Measurements from ENCODE around the gene TCAIM. TPM values are rescaled to one million over a fixed set of nuclear protein-coding genes. Genes with fewer than 3 reads are reported as not detected.
"Not testable (repeated sequence)": the region's sequence is repeated elsewhere in the genome, so short reads cannot be mapped to it uniquely, and the experiment has no call there.

TCAIM gene
- total RNA-seq, 1 experiment from 2014 or later = 18.3 TPM

GRCh38 chr3:44334326-44334725 is 4.2 kb upstream of the TCAIM start:
- no peaks in the 10 kb centered on the region for H3K9me3 ChIP-seq (replicated peaks)
- no peaks in the 10 kb centered on the region for H3K27me3 ChIP-seq
- no peaks in the 10 kb centered on the region for H3K4me1 ChIP-seq
- H3K27ac ChIP-seq = no peak overlapping the region
- no peaks in the 10 kb centered on the region for H3K36me3 ChIP-seq
- no peak overlapping the region for H3K4me3 ChIP-seq
- no peak for DNase-seq

DNA sequence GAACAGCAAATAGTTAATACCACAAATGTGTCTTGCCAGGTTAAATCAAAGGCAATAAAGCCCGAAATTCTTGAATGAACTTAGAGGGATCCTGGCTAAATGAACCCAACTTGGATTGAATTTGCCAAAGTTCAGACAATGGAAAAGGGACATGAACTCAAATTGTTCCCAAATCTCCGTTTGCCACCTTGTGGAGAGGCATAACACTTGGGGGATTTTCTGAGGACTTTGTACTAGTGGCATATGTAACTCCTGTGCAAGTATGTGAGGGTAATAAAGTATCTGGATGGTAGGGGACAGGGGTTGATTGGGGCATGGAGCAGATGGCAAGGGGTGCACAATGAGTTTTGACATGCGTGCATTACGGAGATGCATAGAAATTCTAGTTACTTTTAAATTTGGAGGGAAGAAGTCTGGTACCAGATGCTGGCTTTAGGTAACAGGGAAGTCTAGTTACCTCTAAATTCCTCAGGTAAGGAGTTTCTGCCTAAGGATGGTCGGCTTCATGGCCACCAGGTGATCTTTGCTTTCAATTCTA is 1.2 kb upstream of the TCAIM start:
- DNase-seq = peak in 1 of 2 experiments; percentile 6
- H3K9me3 ChIP-seq (replicated peaks) = no peaks in the 10 kb centered on the region
- no peaks in the 10 kb centered on the region for H3K27me3 ChIP-seq
- H3K4me3 ChIP-seq = peak overlapping the region; percentile 77
- peaks cover 4% of the 10 kb centered on the region; the same call in 1 of the 2 replicates for H3K4me1 ChIP-seq
- no peak overlapping the region; the same call in 1 of the 2 replicates for H3K27ac ChIP-seq
- H3K36me3 ChIP-seq = no peaks in the 10 kb centered on the region

DNA sequence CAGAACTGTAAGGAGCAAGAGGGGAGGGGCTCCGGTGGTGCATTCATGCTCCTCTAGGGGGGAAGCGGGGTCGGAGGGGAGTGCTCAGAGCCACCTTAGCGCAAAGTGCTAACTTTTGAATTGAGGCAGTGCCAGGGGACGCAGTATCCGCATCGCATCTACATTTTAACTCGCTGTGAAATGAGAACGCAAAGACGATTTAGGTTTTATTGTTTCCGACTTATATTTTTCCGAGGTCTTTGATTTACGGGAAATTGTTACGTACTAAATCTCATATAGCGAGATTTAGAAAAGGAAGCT is 212 bp downstream of the TCAIM start:
- Histone ChIP-seq H3K36me3 (0 out of 2 replicates have a peak, but pooled peaks cover 3% of the 10 kb centered on the region), H3K4me1 (peaks cover 4% of the 10 kb centered on the region; the same call in 1 of the 2 replicates), H3K27me3 (no peaks in the 10 kb centered on the region), H3K9me3 (replicated peaks) (no peaks in the 10 kb centered on the region), H3K4me3 (peak overlapping the region; percentile 77), H3K27ac (peak overlapping the region; percentile 79)
- no peak for DNase-seq

DNA sequence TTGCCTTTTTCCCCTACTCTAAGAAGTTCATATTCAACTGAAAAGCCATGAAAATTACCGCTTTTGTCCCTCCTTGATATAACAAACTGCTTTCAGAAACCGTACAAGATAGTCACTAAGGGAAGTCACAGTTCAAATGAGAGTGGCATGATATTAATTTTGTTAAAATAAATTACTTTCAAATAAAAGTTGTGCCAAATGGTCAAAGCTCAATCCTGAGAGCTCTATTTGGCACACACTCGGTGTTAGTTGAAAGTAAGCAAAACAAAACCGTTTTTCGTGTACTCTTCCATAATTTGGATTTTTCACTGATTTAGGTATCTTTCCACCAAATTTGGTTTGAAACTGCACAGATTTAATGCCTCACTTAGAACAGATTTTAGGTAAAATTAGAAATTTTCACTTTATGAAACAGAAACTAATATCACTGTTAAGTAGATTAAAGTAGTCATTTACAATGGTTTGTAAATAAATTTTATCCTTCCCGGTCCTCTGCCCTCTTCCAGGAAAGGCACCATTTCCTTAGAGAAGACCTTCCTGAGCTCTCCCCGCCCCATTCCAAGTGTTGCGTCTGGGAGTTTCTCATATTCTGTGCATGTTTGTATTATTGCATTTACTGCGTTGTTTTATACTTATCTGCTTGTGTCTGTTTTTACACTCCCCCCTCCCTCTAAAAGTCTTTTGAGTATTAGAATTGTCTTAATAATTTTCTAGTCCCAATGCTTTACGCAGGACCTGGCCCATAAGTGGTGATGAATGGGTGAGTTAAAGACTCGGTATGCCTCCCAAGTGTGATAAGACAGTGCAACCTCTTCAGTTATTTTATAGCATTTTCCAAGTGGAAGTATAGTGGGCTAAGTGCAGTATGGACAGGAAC is 853 bp downstream of the TCAIM start:
- Histone ChIP-seq H3K27me3 (no peaks in the 10 kb centered on the region), H3K4me1 (peaks cover 4% of the 10 kb centered on the region; the same call in 1 of the 2 replicates), H3K36me3 (0 out of 2 replicates have a peak, but pooled peaks cover 3% of the 10 kb centered on the region), H3K27ac (peak overlapping the region; percentile 79), H3K9me3 (replicated peaks) (no peaks in the 10 kb centered on the region), H3K4me3 (peak overlapping the region; percentile 77)
- DNase-seq = no peak

GRCh38 chr3:44340058-44340395 is 1.5 kb downstream of the TCAIM start:
- H3K27ac ChIP-seq = no peak overlapping the region
- DNase-seq = no peak
- H3K4me1 ChIP-seq = peaks cover 4% of the 10 kb centered on the region; the same call in 1 of the 2 replicates
- no peaks in the 10 kb centered on the region for H3K27me3 ChIP-seq
- H3K36me3 ChIP-seq = 0 out of 2 replicates have a peak, but pooled peaks cover 3% of the 10 kb centered on the region
- H3K4me3 ChIP-seq = no peak overlapping the region
- H3K9me3 ChIP-seq (replicated peaks) = no peaks in the 10 kb centered on the region

DNA sequence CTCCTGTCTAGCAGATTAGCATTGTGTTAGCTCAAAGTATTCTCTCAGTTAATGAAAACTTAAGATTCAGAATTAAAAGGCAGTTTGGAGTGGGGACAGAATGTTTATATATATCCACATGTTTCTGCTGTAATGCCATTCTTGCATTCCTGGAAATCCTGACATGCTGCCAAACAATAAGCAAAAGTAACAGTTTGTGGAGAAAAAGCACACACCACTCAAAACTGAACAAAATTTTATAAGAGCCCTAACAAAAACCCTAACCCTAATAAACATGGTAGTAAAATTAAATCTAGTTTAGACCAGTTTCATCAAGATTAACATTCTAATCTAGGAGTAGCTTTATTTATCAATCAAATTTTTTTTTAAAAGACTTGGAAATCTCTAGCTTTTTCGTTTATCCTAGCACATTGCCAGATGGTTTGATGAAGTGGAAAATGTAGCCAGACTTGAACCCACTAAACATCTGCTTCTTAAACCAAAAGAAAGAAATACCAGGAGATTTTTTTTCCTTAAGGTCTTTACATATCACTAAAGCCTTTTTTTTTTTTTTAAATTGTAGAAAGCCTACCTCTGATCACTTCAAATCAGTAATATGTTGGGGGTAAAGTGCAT is 3.7 kb downstream of the TCAIM start:
- H3K4me3 ChIP-seq = no peak overlapping the region
- peaks cover 4% of the 10 kb centered on the region; the same call in 1 of the 2 replicates for H3K4me1 ChIP-seq
- H3K27ac ChIP-seq = no peak overlapping the region
- no peak for DNase-seq
- H3K9me3 ChIP-seq (replicated peaks) = no peaks in the 10 kb centered on the region
- H3K36me3 ChIP-seq = 0 out of 2 replicates have a peak, but pooled peaks cover 3% of the 10 kb centered on the region
- no peaks in the 10 kb centered on the region for H3K27me3 ChIP-seq

GRCh38 chr3:44343421-44343820 is 4.9 kb downstream of the TCAIM start:
- H3K4me3 ChIP-seq = no peak overlapping the region
- no peak for DNase-seq
- H3K27me3 ChIP-seq = no peaks in the 10 kb centered on the region
- H3K27ac ChIP-seq = no peak overlapping the region
- H3K4me1 ChIP-seq = peaks cover 4% of the 10 kb centered on the region; the same call in 1 of the 2 replicates
- 0 out of 2 replicates have a peak, but pooled peaks cover 3% of the 10 kb centered on the region for H3K36me3 ChIP-seq
- H3K9me3 ChIP-seq (replicated peaks) = no peaks in the 10 kb centered on the region

GRCh38 chr3:44346590-44346989 is 8.0 kb downstream of the TCAIM start:
- not testable (repeated sequence) for H3K4me3 ChIP-seq; H3K9me3 ChIP-seq (replicated peaks); H3K36me3 ChIP-seq; DNase-seq; H3K27ac ChIP-seq; H3K27me3 ChIP-seq; H3K4me1 ChIP-seq

GRCh38 chr3:44348993-44349392 is 10.4 kb downstream of the TCAIM start:
- no peaks in the 10 kb centered on the region for H3K27me3 ChIP-seq
- H3K36me3 ChIP-seq = no peaks in the 10 kb centered on the region
- H3K4me1 ChIP-seq = no peaks in the 10 kb centered on the region; the same call in 1 of the 2 replicates
- H3K9me3 ChIP-seq (replicated peaks) = no peaks in the 10 kb centered on the region
- no peak overlapping the region for H3K4me3 ChIP-seq
- DNase-seq = no peak
- H3K27ac ChIP-seq = no peak overlapping the region

GRCh38 chr3:44353355-44353924 is 14.9 kb downstream of the TCAIM start:
- Histone ChIP-seq H3K4me1 (peaks cover 11% of the 10 kb centered on the region), H3K27me3 (no peaks in the 10 kb centered on the region), H3K36me3 (no peaks in the 10 kb centered on the region), H3K27ac (no peak overlapping the region), H3K4me3 (no peak overlapping the region), H3K9me3 (replicated peaks) (no peaks in the 10 kb centered on the region)
- no peak for DNase-seq

GRCh38 chr3:44355362-44356033 is 16.9 kb downstream of the TCAIM start:
- DNase-seq = peak; percentile 33 to 70
- no peaks in the 10 kb centered on the region for H3K27me3 ChIP-seq
- no peaks in the 10 kb centered on the region for H3K36me3 ChIP-seq
- H3K4me3 ChIP-seq = no peak overlapping the region
- no peak overlapping the region for H3K27ac ChIP-seq
- H3K9me3 ChIP-seq (replicated peaks) = no peaks in the 10 kb centered on the region
- peaks cover 20% of the 10 kb centered on the region for H3K4me1 ChIP-seq

DNA sequence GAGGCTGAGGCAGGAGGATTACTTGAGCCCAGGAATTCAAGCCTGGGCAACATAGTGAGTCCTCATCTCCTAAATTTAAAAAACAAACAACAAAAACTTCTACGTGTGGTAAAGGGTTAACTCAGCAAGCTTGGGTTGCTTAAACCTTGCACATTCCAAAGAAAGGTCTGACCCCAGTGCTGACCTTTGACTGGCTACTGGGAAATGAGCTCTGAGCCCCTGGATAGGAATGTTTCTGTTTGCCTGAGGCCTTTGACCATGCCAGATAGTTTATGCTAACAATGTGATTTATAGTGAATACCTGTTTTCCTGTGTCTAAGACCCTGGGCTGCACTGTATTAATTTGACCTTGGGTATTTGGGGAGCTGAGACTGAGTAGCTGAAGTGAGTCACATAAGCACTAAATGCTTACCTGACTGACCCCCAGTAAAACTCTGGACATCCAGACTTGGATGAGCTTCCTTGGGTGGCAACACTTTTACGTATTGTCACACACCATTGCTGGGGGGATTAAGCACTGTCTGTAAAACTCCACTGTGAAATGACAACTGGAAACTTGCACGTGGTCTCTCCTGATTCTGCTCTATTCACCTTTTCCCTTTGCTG is 20.7 kb downstream of the TCAIM start:
- DNase-seq = no peak
- Histone ChIP-seq H3K4me1 (peaks cover 20% of the 10 kb centered on the region), H3K9me3 (replicated peaks) (no peaks in the 10 kb centered on the region), H3K27me3 (no peaks in the 10 kb centered on the region), H3K4me3 (no peak overlapping the region), H3K27ac (no peak overlapping the region), H3K36me3 (no peaks in the 10 kb centered on the region)

- H3K36me3 ChIP-seq = no peaks in the 10 kb centered on the region
- H3K27me3 ChIP-seq = no peaks in the 10 kb centered on the region
- H3K9me3 ChIP-seq (replicated peaks) = no peaks in the 10 kb centered on the region
- H3K4me1 ChIP-seq = peaks cover 9% of the 10 kb centered on the region; the same call in 1 of the 2 replicates
- H3K27ac ChIP-seq = no peak overlapping the region
- DNase-seq = no peak
- H3K4me3 ChIP-seq = no peak overlapping the region
Observed at GRCh38 chr3:44363591-44363990, 25.0 kb downstream of the TCAIM start.

DNA sequence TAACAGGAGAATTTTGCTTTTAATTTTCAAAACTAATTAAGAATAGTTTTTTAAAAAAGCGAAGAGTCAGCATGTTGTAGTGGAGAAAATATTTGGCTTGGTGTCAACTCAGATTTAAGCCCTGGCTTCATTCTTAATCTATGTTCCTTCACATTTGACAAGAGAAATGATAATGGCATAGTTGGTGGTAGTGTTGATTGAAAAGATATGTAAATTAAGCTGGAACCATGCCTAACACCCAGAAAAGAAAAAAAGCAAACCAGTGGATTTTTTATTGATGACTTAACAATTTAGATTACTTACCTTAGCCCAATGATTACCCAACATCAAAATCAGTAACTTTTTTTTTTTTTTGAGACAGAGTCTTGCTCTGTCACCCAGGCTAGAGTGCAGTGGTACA is 27.4 kb downstream of the TCAIM start:
- no peak for DNase-seq
- H3K27me3 ChIP-seq = no peaks in the 10 kb centered on the region
- no peaks in the 10 kb centered on the region for H3K9me3 ChIP-seq (replicated peaks)
- H3K36me3 ChIP-seq = no peaks in the 10 kb centered on the region
- no peak overlapping the region for H3K27ac ChIP-seq
- no peaks in the 10 kb centered on the region for H3K4me1 ChIP-seq
- H3K4me3 ChIP-seq = no peak overlapping the region

All from SJCRH30 (cell line).